Diencephalon (tissue), 1 donor: ENCODE measurements around the gene ZNF324B. TPM values are rescaled to one million over a fixed set of nuclear protein-coding genes. Genes with fewer than 3 reads are reported as not detected.

Source experiments
- small RNA-seq: library from RNA; depleted of rRNA; stranded (forward); fragments of <200 nt; gene quantifications from one replicate; pipeline ENCODE3, GENCODE V24; 2014
- total RNA-seq: library from RNA; depleted of rRNA; stranded (reverse); fragments of >200 nt; gene quantifications from one replicate; pipeline ENCODE4 v1.2.3, GENCODE V29; 2014

The ZNF324B gene
- 17.5 TPM for total RNA-seq

DNA sequence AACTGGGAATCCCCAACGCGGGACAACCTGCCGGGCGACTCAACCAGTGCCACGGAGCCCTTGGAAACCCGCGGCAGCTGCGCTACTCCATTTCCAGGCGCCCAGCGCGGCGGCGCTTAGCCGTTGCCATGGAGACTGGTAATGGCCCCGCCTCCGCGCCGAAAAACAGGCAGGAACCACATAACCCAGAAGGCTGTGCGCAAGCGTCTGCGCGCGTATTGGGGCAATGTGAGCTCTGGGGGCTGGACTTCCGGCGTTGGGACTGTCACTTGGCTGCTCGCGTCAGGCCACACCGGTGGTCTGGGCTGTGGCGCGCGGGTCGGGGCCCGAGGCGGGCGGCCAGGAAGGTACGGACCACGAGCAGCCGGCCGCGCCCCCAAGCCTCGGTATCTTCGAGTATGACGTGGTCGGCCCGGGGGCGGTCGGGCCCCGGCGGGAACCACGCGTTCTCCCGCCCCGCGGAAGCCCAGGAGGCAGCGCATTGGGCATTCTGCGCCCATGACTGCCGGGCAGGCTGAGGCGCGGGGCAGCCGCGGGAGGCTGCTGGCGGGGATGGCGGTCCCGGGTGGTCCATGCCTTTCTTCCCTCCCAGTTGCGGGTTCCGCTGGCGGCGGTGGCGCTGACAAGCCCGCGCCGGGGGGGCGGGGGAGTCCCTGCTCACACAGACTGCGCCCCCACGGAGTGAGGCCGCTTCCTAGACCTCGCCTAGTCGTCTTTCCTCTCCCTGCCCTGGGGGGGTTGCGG is at the start of gene ZNF324B:
TSS of gene ZNF324B (plus strand) at position 265 of the 744 bp plus-strand sequence. CDS start 2,080 bp downstream, outside the sequence.

GRCh38 chr19:58408152-58409009 is 43.0 kb upstream of the ZNF324B start, which contains the start of gene ZNF584:
Gene ZNF584 (plus strand): TSS chr19:58408649. CDS start chr19:58409148, 499 bp downstream.

DNA sequence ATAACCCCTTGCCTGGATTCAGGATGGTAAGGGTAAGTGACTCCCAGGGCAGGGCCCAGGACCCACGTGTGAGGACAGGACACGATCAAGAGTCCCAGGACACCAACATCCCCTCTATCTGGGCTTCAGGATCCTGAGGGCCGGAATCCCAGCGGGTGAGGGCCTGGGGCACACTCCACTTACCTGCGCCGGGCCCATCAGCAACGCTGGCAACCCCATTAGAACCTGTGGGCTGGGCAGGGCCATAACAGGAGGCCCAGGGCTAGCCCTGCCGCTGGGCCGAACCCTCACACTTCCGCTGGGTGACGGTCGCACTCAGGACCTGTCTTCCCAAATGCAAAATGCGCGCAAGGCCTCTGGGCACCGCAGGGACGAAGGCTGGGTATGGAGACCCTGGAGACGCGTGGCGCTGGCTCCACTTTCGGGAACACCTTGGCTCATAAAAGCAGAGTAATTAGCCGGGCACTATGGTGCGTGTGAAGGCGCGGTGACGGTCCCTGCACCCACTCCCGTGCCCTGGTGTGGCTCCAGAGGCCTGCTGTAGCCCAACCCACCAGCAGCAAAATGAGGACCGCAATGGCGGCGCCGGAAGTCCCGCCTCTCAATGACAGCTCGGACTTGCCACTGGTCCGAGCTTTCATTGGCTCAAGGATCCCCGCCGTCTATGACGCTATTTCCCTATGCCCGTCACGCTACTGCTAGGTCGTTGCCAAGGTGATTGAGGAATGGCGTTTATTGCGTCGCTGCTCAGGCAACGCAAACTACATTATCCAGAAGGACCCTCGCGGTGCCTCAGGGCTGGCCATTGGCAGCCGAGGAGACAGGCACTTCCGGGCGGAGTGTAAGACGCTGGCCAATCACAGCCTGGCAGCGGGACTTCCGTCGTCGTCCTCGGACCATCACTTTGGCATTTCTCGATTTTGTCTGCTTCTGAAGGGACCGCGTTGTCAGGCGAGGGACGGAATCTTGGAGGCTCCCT is 11.6 kb upstream of the ZNF324B start, which contains the start of gene ZNF132:
TSS of gene ZNF132 (minus strand) at position 578 of the 979 bp plus-strand sequence. CDS start at position 246, 332 bp downstream.

GRCh38 chr19:58466760-58467589 is 15.6 kb downstream of the ZNF324B start, which contains the start of gene ZNF324:
Gene ZNF324 (plus strand): TSS chr19:58467080. CDS start chr19:58469186, 2,106 bp downstream.

DNA sequence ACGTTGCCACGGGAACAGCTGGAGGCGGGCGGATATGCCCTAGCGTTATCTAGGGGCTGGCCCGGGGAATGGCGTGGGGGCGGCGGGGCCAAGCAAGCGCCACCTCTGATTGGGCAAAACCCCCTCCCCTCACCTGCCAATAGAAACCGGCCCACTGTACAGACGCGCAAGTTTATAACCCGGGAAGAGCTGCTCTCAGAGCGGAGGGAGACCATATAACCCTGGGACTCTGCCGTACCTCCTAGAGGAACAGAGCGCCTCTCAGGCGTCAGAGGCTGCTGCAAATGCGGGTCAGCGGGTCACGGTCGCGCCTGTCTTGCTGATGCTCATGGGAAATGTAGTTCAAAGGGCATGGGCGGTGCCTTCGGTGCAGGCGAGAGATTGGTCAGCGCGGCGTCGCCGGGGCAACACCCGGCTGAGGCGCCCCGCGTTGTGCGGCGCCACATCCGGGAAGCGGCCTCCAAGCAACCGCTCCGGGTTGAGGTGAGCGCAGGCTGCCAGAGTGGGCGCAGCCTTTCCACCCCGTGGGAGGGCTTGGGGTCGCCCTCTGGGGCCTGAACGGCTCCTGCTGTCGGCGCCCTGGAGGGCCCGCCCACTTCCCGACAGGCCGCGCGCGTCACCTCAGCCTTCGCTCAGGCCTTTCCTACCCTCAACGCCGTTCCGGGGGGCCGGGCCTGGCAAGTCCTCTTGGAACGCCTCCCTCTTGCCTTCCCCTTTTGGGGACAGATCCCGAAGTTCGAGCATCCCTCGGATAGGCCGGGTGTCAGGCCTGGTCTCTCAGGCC is 24.5 kb downstream of the ZNF324B start, which contains the start of gene ZNF446:
TSS of gene ZNF446 (plus strand) at position 639 of the 784 bp plus-strand sequence. CDS start 867 bp downstream, outside the sequence.

Small RNA genes lying within 50 kb of the gene (small RNA-seq; reads per million reads assigned to genes)
- gene RN7SL693P (not detected), gene RNU6-1337P (not detected)

Other genes with a start within 250 kb of the ZNF324B start
- gene ZNF544, start 222.7 kb upstream of the ZNF324B start, total RNA-seq: 62.3 TPM
- 14.1 TPM for gene ZNF8, start 172.7 kb upstream of the ZNF324B start, total RNA-seq
- 27.9 TPM for gene ERVK3-1, start 146.2 kb upstream of the ZNF324B start, total RNA-seq
- 2.5 TPM for gene ZSCAN22, start 124.6 kb upstream of the ZNF324B start, total RNA-seq
- 1.2 TPM for gene A1BG, start 98.1 kb upstream of the ZNF324B start, total RNA-seq
- 6.2 TPM for gene ZNF497, start 88.9 kb upstream of the ZNF324B start, total RNA-seq
- 1.2 TPM for gene ZNF837, start 70.6 kb upstream of the ZNF324B start, total RNA-seq
- 1,092 TPM for gene RPS5, start 64.4 kb upstream of the ZNF324B start, total RNA-seq
- gene RNF225, start 56.0 kb upstream of the ZNF324B start, total RNA-seq: not detected
- gene ZNF584, start 43.0 kb upstream of the ZNF324B start, total RNA-seq: 21.0 TPM
- gene ZNF132, start 11.5 kb upstream of the ZNF324B start, total RNA-seq: 14.1 TPM
- 23.3 TPM for gene ZNF324, start 15.5 kb downstream of the ZNF324B start, total RNA-seq
- gene ZNF446, start 24.7 kb downstream of the ZNF324B start, total RNA-seq: 8.8 TPM
- gene SLC27A5, start 60.4 kb downstream of the ZNF324B start, total RNA-seq: 9.5 TPM
- gene ZBTB45, start 68.2 kb downstream of the ZNF324B start, total RNA-seq: 8.8 TPM
- 233 TPM for gene TRIM28, start 92.4 kb downstream of the ZNF324B start, total RNA-seq
- 68.5 TPM for gene CHMP2A, start 103.5 kb downstream of the ZNF324B start, total RNA-seq
- 75.2 TPM for gene UBE2M, start 107.0 kb downstream of the ZNF324B start, total RNA-seq
- gene MZF1, start 121.7 kb downstream of the ZNF324B start, total RNA-seq: 15.9 TPM